ENCODE measurements around the gene NEK6. TPM values are rescaled to one million over a fixed set of nuclear protein-coding genes. Genes with fewer than 3 reads are reported as not detected.

The NEK6 gene
- total RNA-seq, 2 experiments from 2014 or later = 0.89 to 1.7 TPM

GRCh38 chr9:124297551-124297901 is 39.8 kb downstream of the NEK6 start:
- no peak for ATAC-seq (ENCODE audit: poor library complexity)
- H3K27me3 ChIP-seq (ENCODE audit: control insufficient read depth in 1 of 2, insufficient read depth in 2 of 2, low read length in 2 of 2) = no peaks in the 10 kb centered on the region
- H3K9me3 Mint-ChIP-seq = no peaks in the 10 kb centered on the region
- no peaks in the 10 kb centered on the region for H3K4me1 Mint-ChIP-seq (ENCODE audit: low read depth)
- H3K4me3 ChIP-seq (ENCODE audit: low read length) = no peak overlapping the region
- H3K27ac Mint-ChIP-seq = no peak overlapping the region
- no peaks in the 10 kb centered on the region for H3K27me3 Mint-ChIP-seq
- no peak overlapping the region for H3K27ac ChIP-seq (ENCODE audit: low read depth in 1 of 2, low read length in 2 of 2)
- no peak overlapping the region for H3K4me3 Mint-ChIP-seq
- intact Hi-C loops (cut with DNase I, micrococcal nuclease) = no loop called here
- no peaks in the 10 kb centered on the region for H3K9me3 ChIP-seq (ENCODE audit: control insufficient read depth in 1 of 2, insufficient read depth in 1 of 2, low read length in 2 of 2)
- DNase-seq = no peak
- ChIA-PET POLR2A (no interaction called here), CTCF (no interaction called here)
- no peaks in the 10 kb centered on the region for H3K36me3 Mint-ChIP-seq (ENCODE audit: low read depth)
- peaks cover 7% of the 10 kb centered on the region for H3K36me3 ChIP-seq (ENCODE audit: insufficient read depth, low read length)
- no peak for TF ChIP-seq CTCF (IDR thresholded peaks at IDR 0.05)
- peaks cover under 1% of the 10 kb centered on the region for H3K4me1 ChIP-seq (ENCODE audit: insufficient read depth, low read length)

- Histone ChIP-seq H3K9me3 (ENCODE audit: control insufficient read depth in 1 of 2, insufficient read depth in 1 of 2, low read length in 2 of 2) (no peaks in the 10 kb centered on the region), H3K4me1 (ENCODE audit: insufficient read depth, low read length) (no peaks in the 10 kb centered on the region), H3K36me3 (ENCODE audit: insufficient read depth, low read length) (peaks cover 7% of the 10 kb centered on the region), H3K4me3 (ENCODE audit: low read length) (no peak overlapping the region), H3K27me3 (ENCODE audit: control insufficient read depth in 1 of 2, insufficient read depth in 2 of 2, low read length in 2 of 2) (no peaks in the 10 kb centered on the region), H3K27ac (ENCODE audit: low read depth in 1 of 2, low read length in 2 of 2) (no peak overlapping the region)
- Mint-ChIP-seq H3K36me3 (ENCODE audit: low read depth) (no peaks in the 10 kb centered on the region), H3K9me3 (no peaks in the 10 kb centered on the region), H3K4me3 (no peak overlapping the region), H3K27ac (no peak overlapping the region), H3K27me3 (no peaks in the 10 kb centered on the region), H3K4me1 (ENCODE audit: low read depth) (no peaks in the 10 kb centered on the region)
- ChIA-PET POLR2A (no interaction called here), CTCF (no interaction called here)
- TF ChIP-seq CTCF (IDR thresholded peaks at IDR 0.05) = no peak
- intact Hi-C loops (cut with DNase I, micrococcal nuclease) = no loop called here
- DNase-seq (no peak), ATAC-seq (ENCODE audit: poor library complexity) (no peak)
Measured at GRCh38 chr9:124297915-124298645, 40.3 kb downstream of the NEK6 start.

GRCh38 chr9:124298646-124299235 is 41.0 kb downstream of the NEK6 start:
- Histone ChIP-seq H3K9me3 (ENCODE audit: control insufficient read depth in 1 of 2, insufficient read depth in 1 of 2, low read length in 2 of 2) (no peaks in the 10 kb centered on the region), H3K4me3 (ENCODE audit: low read length) (no peak overlapping the region), H3K36me3 (ENCODE audit: insufficient read depth, low read length) (peaks cover 12% of the 10 kb centered on the region), H3K27ac (ENCODE audit: low read depth in 1 of 2, low read length in 2 of 2) (no peak overlapping the region), H3K27me3 (ENCODE audit: control insufficient read depth in 1 of 2, insufficient read depth in 2 of 2, low read length in 2 of 2) (no peaks in the 10 kb centered on the region), H3K4me1 (ENCODE audit: insufficient read depth, low read length) (no peaks in the 10 kb centered on the region)
- no peak for TF ChIP-seq CTCF (IDR thresholded peaks at IDR 0.05)
- H3K9me3 Mint-ChIP-seq = no peaks in the 10 kb centered on the region
- no peak overlapping the region for H3K27ac Mint-ChIP-seq
- no peak overlapping the region for H3K4me3 Mint-ChIP-seq
- ATAC-seq (ENCODE audit: poor library complexity) = no peak
- intact Hi-C loops (cut with DNase I, micrococcal nuclease) = no loop called here
- H3K4me1 Mint-ChIP-seq (ENCODE audit: low read depth) = no peaks in the 10 kb centered on the region
- CTCF ChIA-PET = no interaction called here
- DNase-seq = no peak
- H3K27me3 Mint-ChIP-seq = no peaks in the 10 kb centered on the region
- POLR2A ChIA-PET = no interaction called here
- H3K36me3 Mint-ChIP-seq (ENCODE audit: low read depth) = no peaks in the 10 kb centered on the region
